ENCODE measurements around the gene PARD6G.
"Not testable (repeated sequence)": the region's sequence is repeated elsewhere in the genome, so short reads cannot be mapped to it uniquely, and the experiment has no call there.

PARD6G gene, protein sequence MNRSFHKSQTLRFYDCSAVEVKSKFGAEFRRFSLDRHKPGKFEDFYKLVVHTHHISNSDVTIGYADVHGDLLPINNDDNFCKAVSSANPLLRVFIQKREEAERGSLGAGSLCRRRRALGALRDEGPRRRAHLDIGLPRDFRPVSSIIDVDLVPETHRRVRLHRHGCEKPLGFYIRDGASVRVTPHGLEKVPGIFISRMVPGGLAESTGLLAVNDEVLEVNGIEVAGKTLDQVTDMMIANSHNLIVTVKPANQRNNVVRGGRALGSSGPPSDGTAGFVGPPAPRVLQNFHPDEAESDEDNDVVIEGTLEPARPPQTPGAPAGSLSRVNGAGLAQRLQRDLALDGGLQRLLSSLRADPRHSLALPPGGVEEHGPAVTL

DNA sequence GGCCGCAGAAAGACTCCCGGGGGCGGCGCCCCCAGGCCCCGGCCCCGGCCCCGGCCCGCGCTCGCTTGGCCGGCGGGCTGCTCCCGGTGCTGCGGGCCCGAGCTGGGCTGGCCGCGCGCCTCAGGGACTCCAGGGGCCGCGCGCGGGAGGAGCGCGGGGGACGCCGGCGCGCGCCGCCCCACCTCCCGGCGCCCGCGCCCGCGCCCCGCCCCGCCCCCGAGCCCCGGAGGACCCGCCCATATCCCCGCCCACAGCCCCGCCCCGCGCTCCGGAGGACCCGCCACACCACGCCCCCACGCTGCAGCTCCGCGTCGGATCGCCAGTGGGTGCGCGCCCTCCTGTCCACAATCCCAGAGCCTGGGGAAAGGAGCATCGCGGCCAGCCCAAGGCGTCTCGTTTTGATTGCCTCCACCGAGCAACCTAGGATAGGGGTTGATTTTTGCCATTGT is at the start of gene PARD6G:
Gene PARD6G, minus strand, starts transcription at position 122 of the 449 bp plus-strand sequence. CDS start 166 bp downstream, outside the sequence.
- peak; percentile 84 for DNase-seq (ENCODE audit: low spot score)

DNA sequence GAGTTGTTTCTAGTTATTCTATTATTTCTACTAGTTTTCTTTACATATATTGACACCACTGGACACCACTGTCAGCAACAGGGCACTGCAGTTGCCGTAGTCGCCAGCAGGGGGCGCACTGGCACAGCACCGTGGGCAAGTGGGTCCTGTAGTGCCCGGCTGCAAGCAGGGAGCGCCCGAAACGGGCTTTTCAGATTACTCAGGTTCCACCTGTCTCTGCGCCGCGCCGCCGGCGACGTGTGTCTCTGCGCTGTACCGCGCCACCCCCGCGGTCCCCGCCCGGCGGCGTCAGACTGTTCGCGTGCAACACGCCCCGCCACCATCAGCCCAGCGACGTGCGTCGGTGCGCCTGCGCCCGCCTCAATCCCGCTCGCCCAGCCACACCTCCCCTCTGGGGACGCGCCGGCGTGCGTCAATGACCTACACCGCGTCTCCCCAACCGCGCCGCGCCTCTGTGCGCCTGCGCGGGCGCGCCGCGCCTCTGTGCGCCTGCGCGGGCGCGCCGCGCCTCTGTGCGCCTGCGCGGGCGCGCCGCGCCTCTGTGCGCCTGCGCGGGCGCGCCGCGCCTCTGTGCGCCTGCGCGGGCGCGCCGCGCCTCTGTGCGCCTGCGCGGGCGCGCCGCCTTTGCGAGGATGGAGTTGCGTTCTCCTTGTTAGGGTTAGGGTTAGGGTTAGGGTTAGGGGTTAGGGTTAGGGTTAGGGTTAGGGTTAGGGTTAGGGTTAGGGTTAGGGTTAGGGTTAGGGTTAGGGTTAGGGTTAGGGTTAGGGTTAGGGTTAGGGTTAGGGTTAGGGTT is 15.1 kb upstream of the PARD6G start:
- not testable (repeated sequence) for DNase-seq (ENCODE audit: low spot score)

DNA sequence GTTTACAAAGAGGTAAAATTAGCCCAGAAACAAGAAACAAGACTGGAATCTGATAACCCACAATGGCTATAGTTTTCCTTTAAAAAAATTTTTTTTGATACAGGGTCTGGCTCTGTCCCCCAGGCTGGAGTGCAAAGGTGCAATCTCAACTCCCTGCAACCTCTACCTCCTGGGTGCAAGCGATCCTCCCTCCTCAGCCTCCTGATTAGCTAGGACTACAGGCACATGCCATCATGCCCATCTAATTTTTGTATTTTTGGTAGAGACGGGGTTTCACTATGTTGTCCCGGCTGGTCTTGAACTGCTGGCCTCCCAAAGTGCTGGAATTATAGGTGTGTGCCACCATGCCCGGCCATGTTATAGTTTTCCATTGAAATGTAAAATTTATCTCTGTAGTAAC is 12.3 kb upstream of the PARD6G start:
- no peak for DNase-seq (ENCODE audit: low spot score)

DNA sequence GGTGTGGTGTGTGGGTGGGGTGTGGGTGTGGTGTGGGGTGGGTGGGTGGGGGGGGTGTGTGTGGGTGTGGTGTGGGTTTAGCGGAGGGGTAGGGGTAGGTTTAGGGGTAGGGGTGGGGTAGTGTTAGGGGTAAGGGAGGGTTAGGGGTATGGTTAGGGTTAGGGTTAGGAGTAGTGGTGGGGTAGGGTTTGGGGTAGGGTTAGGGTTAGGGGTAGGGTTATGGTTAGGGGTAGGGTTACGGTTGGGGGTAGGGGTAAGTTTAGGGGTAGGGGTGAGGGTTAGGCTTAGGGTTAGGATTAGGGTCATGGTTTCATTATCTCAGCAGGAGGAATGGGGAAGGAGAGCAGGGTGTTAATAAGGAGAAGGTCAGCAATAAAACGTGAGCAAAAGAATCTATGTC is 11.3 kb upstream of the PARD6G start:
- DNase-seq (ENCODE audit: low spot score), result no peak

DNA sequence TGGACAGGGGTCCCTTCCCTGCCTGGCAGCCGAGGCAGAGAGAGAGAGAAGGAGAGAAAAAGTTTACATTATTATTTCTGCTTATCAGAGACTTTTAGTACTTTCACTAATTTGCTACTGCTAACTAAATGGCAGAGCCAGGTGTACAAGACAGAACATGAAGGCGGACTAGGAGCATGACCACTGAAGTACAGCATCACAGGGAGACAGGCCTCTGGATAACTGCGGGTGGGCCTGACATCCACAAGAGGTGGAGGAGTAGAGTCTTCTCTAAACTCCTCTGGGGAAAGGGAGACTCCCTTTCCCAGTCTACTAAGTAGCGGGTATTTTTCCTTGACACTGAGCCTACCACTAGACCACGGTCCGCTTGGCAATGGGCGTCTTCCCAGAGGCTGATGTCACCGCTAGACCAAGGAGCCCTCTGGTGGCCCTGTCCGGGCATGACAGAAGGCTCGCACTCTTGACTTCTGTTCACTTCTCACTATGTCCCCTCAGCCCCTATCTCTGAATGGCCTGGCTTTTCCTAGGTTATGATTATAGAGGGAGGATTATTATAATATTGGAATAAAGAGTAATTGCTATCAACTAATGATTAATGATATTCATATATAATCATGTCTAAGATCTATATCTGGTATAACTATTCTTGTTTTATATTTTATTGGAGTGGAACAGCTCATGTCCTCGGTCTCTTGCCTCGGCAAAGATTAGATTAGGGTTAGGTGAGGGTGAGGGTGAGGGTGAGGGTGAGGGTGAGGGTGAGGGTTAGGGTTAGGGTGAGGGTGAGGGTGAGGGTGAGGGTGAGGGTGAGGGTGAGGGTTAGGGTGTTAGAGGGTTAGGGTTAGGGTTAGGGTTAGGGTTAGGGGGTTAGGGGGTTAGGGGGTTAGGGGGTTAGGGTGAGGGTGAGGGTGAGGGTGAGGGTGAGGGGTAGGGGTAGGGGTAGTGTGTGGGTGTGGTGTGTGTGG is 10.5 kb upstream of the PARD6G start:
- DNase-seq (ENCODE audit: low spot score), result not testable (repeated sequence)

DNA sequence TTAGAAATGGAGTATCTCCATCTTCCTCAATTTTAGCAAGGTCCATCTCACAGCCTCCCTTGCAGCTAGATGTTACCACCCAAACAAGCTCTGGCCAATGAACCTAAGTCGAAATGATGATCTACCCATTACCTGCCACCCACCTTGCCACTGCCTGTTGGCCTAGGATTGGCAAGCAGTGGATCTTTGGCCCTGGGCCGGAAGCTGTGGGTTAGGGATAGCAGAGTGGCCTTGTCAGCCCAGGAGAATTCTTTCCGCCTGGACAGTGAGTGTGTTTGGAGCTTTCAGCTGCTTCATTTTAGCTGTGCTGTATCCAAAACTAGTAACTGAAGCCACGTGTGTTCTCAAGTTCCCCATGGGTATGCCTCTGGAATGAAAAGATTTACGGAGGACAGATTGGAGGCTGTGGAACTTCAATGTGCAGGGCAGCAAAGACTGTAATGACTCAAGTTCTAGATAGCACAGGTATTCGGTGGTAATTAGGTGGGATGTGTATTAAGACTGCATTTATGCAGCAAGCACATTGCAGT is 7.7 kb upstream of the PARD6G start:
- no peak for DNase-seq (ENCODE audit: low spot score)

DNA sequence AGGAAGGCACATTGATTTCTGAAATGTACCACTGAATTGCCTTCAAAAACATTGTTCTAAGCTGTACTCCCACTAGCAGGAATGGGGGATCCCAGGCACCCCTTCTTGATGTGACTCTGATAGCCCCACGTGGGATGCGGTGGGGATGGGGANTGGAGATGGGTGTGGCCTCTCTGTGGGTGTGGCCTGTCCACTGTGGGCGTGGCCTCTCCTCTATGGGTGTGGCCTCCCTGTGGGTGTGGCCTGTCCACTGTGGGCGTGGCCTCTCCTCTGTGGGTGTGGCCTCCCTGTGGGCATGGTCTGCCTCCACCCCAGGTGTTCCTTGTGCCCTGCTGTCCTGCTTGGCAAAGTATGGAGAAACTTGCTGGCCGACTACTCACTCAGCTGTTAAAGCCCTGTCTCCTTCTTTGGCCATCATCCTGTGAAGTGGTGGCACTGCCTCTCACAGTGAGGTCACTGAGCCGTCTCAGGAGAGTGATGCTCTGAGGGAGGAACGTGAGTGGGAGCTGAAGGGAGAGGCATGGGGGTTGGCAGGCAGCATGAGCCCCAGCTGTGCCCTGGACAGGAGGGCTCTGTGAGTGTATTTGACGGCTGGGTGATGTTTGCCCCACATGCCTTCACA is 6.7 kb upstream of the PARD6G start:
- DNase-seq (ENCODE audit: low spot score), result no peak

DNA sequence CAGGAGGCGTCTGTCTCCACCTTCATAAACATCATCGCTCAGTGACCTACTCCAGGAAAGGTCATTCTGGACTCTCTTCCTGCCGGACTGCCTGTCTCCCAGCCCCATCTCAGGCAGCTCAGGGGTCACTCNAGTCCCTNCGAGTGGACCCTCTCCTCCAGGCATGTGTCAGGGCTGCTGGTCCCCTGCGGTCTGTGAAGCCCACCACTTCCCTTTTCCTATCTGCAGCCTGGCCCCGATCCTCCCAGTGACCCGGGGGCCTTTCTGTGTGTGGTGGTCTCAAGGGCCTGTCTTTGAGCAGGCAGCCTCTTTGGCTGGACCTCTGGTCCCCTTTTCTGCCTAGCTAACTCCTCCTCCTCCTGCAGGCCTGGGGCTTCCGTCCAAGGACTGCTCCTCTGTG is 5.9 kb upstream of the PARD6G start:
- DNase-seq (ENCODE audit: low spot score), result no peak

DNA sequence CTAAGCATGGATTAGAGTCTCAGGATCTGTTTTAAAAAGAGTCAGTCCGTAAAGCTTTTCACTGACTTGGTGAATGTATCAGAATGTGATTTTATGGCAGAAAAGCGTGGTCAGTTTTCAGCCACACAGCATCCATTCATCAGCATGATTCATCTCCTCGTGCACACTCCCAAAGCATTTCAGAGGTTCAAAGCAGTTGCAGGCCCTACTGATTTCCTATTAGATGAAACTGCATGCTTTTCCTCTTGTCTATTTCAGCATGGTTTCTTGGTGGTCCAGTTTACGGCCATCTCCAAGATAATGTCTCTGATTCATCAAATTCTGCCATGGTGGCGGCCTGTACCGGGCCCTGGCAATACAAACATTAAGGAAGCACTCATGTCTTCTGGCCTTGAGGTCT is 4.8 kb upstream of the PARD6G start:
- peak; percentile 47 for DNase-seq (ENCODE audit: low spot score)

DNA sequence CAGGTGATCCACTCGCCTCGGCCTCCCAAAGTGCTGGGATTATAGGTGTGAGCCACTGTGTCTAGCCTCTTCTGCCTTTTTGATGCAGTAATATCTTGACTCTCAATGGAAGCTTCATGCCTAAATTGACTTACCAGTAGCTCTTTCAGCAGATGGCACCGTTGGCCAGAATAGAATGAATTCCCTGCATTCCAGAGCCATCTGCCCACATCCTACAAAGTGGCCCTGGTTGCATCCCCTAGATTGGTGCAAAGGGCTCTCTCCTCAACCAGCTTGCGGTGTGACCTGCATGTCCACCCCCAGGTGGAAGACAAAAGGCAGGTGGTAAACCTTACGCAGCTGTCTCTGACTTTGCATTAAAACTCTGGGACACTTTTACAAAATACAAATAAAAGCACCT is 4.4 kb upstream of the PARD6G start:
- DNase-seq (ENCODE audit: low spot score), result no peak

DNA sequence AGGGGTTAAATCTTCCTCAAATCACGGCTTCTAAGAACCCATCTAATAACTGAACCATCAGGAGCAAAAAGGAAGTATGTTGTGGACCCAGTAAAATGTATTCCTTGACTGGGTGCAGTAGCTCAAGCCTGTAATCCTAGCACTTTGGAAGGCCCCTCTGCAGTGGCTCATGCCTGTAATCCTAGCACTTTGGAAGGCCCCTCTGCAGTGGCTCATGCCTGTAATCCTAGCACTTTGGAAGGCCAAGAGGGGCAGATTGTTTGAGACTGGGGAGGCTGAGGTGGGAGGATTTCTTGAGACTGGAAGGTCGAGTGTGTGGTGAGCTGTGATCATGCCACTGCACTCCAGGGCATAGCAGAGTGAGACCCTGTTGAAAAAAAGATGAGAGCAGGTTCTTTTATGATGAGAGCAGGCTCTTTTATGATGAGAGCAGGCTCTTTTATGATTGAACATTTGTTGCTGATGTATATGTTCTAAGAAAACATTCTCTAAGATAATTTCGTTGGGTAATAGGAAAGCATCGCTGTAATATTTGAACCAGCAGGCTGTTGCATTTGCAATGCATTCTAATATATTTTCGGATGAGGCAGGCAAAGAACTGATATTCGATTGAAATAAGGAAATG is 3.5 kb upstream of the PARD6G start:
- DNase-seq (ENCODE audit: low spot score), result no peak

DNA sequence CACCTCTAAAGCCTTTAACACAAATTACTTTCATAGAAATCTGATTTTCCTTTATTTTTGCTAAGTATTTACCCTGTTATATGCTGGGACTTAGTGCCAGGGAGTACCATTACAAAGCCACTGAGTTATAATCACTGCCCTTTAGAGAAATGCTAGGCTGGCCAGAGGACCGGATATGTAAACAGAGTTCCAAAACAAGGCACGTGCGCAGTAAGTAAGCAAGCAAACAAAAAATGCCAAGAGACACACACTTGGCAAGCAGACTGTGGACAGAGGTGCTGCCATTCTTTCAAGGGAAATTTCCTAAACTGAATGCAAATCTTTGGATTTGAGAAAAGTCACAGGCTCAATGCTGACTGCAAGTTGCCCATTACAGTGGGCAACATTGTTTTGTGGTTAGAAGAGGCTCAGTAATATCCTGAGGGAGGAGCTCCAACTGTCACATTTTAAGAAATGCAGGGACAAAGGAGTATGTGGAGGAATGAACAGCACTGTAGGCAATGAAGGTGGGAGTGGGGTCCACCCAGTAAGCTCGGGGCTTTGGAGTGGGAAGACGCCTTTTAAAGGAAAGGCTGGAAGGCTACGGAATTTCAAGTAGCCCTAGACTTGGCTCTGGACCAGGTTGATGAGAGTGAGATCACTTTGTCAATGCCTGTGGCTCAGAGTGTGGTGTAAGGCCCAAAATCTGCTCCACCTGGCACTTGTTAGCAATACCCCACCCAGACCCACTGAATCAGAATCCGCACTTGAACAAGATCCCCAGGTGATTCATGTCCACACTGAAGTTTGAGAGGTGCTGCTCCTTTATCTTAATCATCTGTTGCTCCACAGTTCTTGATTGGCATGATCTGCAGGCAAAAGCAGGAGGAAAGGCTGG is 2.1 kb upstream of the PARD6G start:
- DNase-seq (ENCODE audit: low spot score), result peak; percentile 68

DNA sequence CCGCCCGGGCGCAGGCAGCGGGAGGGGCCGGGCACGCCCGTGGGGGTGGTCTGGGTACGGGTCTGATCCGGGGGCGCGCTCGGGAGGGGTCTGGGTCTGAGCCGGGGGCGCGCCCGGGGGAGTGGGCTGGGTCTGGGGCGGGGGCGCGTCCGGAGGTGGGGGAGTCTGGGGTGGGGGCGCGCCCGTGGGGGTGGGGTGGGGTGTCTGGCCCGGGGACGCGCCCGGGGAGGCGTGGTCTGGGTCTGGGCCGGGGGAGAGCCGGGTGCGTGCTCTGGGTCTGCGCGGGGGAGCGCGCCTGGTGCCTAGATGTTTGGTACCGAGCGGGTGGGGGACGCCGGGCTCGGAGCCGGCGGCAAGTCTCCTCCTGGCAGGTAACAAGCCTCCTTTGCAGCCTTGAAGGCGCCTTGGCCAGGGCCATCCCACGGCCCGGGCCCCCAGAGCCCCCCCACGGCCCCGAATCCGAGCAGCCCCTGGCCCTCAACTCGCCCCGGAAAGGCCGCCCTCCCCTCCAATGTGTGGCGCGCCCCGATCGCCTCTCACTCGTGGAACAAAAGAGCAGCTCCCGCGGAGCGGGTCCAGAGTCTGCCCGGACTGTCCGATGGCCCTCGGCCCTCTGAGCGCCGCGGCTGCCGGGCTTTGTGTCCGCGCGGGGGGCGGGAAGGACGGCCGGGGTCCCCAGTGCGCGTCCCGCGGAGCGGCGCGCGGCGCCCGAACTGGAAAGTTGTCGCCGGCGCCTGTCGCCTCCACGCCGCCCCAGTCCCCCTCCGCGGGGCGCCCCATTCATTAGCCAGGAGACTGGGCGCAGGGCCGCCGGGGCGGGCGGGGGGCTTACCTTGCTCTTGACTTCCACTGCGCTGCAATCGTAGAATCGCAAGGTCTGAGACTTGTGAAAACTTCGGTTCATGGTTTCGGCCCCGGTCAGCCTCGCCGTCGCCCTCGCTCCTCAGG is 595 bp downstream of the PARD6G start:
- no peak for DNase-seq (ENCODE audit: low spot score)

DNA sequence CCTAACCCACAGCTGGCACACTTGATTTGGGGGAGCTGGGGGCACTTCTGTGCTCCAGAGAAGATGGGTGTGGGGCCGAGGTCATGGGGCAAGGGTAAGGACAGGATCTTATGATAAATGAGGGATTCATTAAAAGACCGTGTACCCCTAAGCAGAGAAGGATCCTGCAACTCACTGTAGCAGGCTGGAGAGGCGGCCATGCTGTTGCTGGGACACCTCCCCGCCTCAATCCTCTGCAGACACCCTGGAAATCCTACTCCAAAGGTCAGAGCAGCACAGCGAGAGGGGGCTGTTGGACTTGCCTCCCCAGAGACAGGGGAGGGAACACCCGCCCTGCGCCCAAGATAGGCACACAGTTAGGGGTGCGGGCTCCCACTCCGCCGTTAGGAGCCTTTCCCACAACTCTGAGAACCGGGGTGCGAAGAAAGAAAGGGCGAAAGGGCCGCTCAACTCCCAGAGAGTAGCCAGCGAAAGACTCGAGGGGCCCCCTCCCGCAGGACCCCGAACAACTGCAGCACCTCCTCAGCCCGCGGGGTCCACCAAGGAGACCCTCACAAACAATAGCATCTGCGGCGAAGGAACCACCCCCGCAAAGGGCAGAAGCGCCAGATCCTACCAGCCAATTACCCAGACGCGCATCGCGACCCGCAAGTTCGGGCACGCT is 1.4 kb downstream of the PARD6G start:
- no peak for DNase-seq (ENCODE audit: low spot score)

DNA sequence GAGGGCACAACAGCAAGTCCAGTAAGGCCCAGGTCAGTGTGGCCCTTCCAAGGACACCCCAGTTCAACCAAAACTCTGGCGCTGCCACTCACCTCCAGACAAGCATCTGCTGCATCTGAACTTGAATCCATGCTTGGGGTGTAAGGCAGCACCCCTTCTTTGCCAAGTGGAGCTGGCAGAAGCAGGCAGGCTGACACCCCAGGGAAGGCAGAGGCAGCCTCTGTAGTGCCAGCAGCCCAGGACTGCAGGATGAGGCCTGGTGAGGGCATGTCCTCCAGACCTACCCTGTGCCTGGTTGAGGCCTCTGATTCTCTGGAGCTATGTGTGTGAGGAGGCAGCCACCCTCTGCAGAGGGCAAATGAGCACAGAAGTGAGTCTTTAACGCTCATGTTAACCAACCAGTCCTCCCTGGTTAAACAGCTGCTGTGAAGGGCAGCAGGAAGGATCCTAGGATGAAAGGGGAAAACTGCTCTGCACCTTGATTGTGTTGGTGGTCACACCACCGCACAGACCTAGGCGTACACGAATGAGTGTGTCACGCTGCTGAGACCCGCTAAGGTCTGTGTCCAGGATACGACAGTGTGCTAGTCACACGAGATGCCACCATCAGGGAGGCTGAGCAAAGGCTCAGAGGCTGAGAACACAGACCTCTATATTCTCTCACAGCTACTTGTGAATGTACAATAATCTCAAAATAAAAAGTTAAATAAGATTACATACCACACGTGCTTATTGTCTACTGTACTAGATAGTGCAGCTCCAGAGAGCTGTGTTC is 2.2 kb downstream of the PARD6G start:
- DNase-seq (ENCODE audit: low spot score), result no peak

DNA sequence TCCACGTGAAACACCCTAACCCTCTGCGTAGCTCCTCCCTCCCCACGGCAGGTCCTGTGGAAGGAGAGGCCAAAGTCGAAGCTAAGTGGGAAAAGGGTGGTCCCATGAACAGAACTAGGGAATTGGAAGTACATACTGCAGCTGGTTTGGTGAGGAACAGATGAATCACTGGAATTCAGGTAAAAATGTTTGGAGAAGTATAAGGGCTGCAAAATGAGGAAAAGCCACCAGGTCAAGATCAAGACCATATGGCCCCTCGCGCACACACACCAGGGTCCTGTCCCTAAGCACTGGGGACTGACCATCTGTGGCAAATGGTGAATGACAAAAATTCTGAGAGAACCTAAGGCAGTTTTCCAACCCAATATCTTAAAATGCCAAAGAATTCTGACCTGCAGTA is 3.1 kb downstream of the PARD6G start:
- no peak for DNase-seq (ENCODE audit: low spot score)

DNA sequence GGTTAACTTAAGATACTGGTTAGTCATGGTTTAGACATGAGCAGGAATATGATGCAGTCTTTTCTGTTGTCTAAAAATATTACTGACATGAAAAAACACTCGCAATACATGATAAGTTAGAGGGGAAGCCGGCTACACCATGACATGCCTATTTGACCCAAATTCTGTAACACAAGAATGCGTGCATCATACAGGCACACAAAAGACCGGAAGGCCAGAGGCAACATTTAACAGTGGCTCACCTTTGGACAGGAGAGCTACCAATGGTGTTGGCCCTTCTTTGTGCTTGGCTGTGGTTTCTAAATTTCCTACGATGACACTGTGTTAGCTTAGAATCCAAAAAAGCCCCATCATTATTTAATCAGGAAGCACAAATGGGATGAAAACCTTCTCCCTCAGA is 4.1 kb downstream of the PARD6G start:
- no peak for DNase-seq (ENCODE audit: low spot score)
